WERI-Rb-1 (cell line): ENCODE results near the gene HHIPL2.

Experiments used
- DNase-seq: peaks from one replicate; pipeline ENCODE4 v3.0.0-alpha.2; 2020
- H3K27ac ChIP-seq: fragments of 250-450 bp; sonication (Bioruptor Pico); 2 replicates; pipeline ENCODE4 v1.5.1; 2020; ENCODE audit warnings: mild to moderate bottlenecking, moderate library complexity
- H3K27me3 ChIP-seq: fragments of 250-450 bp; sonication (Bioruptor Pico); 2 replicates; pipeline ENCODE4 v1.5.1; 2021; ENCODE audit warnings: mild to moderate bottlenecking, low read depth, moderate library complexity; ENCODE audit not compliant: insufficient read depth, severe bottlenecking
- H3K36me3 ChIP-seq: fragments of 250-450 bp; sonication (Bioruptor Pico); 2 replicates; pipeline ENCODE4 v1.5.1; 2020; ENCODE audit warnings: mild to moderate bottlenecking, moderate library complexity
- H3K4me3 ChIP-seq: 2 replicates; pipeline ENCODE4 v1.5.1; 2011; ENCODE audit warnings: low read depth, mild to moderate bottlenecking, control low read depth, low read length
- H3K9me3 ChIP-seq: fragments of 250-450 bp; sonication (Bioruptor Pico); 2 replicates; pipeline ENCODE4 v1.5.1; 2021; ENCODE audit warnings: mild to moderate bottlenecking, moderate library complexity; ENCODE audit not compliant: severe bottlenecking
- CTCF ChIP-seq: IDR thresholded peaks from 2 replicates; pipeline ENCODE4 v1.5.1; 2011; ENCODE audit warnings: low read depth, mild to moderate bottlenecking, control low read depth, inconsistent platforms, low read length

Gene HHIPL2

GRCh38 chr1:222588135-222588534, 40.2 kb upstream of the HHIPL2 start:
- no peaks in the 10 kb centered on the region for H3K36me3 ChIP-seq
- H3K4me3 ChIP-seq, result no peak overlapping the region
- no peak for TF ChIP-seq CTCF
- no peak overlapping the region for H3K27ac ChIP-seq
- no peak for DNase-seq
- no peaks in the 10 kb centered on the region for H3K27me3 ChIP-seq
- no peaks in the 10 kb centered on the region for H3K9me3 ChIP-seq

- Histone ChIP-seq H3K27me3 (no peaks in the 10 kb centered on the region), H3K36me3 (no peaks in the 10 kb centered on the region), H3K9me3 (no peaks in the 10 kb centered on the region), H3K27ac (no peak overlapping the region), H3K4me3 (no peak overlapping the region)
- TF ChIP-seq CTCF, result no peak
- DNase-seq, result no peak
These were observed 38.9 kb upstream of the HHIPL2 start for GRCh38 chr1:222586842-222587241.

- H3K9me3 ChIP-seq, result no peaks in the 10 kb centered on the region
- TF ChIP-seq CTCF, result no peak
- no peak overlapping the region for H3K27ac ChIP-seq
- no peaks in the 10 kb centered on the region for H3K27me3 ChIP-seq
- no peaks in the 10 kb centered on the region for H3K36me3 ChIP-seq
- no peak overlapping the region for H3K4me3 ChIP-seq
- no peak for DNase-seq
These were observed 35.2 kb upstream of the HHIPL2 start for GRCh38 chr1:222583079-222583478.

- Histone ChIP-seq H3K27ac (no peak overlapping the region), H3K9me3 (no peaks in the 10 kb centered on the region), H3K27me3 (no peaks in the 10 kb centered on the region), H3K36me3 (no peaks in the 10 kb centered on the region), H3K4me3 (no peak overlapping the region)
- no peak for TF ChIP-seq CTCF
- DNase-seq, result no peak
These were observed 34.3 kb upstream of the HHIPL2 start for GRCh38 chr1:222582099-222582774.

- no peak for DNase-seq
- no peaks in the 10 kb centered on the region for H3K27me3 ChIP-seq
- no peaks in the 10 kb centered on the region for H3K36me3 ChIP-seq
- no peak overlapping the region for H3K27ac ChIP-seq
- TF ChIP-seq CTCF, result no peak
- H3K9me3 ChIP-seq, result no peaks in the 10 kb centered on the region
- no peak overlapping the region for H3K4me3 ChIP-seq
These were observed 31.4 kb upstream of the HHIPL2 start for GRCh38 chr1:222579316-222579715.

- no peak overlapping the region for H3K4me3 ChIP-seq
- H3K36me3 ChIP-seq, result no peaks in the 10 kb centered on the region; the same call in 1 of the 2 replicates
- no peaks in the 10 kb centered on the region for H3K9me3 ChIP-seq
- H3K27ac ChIP-seq, result no peak overlapping the region
- no peak for TF ChIP-seq CTCF
- DNase-seq, result no peak
- no peaks in the 10 kb centered on the region for H3K27me3 ChIP-seq
These were observed 22.9 kb upstream of the HHIPL2 start for GRCh38 chr1:222570837-222571236.
